ENCODE results near the gene ZNF174.

The ZNF174 gene

DNA sequence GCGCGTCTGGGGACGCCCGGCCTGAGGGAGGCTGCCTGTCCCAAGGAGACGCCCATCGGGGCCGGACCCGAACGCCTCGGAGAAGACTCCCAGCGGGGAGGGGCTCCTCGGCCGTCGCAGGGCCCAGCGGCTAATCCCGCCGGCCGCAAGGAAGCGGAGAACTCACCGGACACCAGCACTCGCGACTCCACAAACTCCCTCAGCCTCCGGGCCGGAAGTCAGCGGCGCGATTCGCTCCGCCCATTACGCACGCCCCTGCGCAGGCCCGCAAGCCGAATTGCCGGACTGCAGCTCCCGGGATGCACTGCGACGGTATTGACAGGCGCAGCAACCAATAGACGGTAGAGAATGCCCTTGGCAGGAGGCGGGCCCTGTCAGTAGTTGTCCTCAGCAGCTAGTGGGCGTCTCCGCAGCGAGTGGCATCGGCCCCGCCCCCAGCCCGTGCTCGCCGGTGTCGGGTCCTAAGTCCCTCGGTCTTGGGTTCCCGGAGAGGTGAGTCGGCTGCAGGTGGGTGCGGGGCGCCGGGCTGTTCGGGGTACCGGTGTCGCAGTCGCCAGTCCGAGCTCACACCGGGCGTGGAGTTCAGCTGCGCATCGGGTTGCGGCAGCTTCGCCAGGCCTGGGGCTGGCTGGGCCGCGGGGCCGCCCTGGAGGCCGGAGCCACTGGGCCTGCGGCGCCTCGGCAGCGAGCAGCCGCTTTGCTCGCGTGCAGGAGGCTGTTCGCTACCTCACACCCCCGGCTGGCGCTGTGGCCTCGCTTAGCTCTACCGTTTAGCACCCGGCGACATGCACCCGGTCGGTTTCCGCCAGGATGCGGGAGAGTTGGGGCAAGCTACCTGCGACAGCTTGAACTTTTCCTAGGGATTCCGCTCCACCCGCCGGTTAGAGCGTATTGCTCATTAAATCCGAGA is at the start of gene ZNF174, which contains the start of gene ZSCAN32:
ZNF174 (plus strand) TSS at position 437 of the 910 bp plus-strand sequence. CDS start 790 bp downstream, outside the sequence.
ZSCAN32 (minus strand) TSS at position 226 of the 910 bp plus-strand sequence. CDS start 3,447 bp downstream, outside the sequence.
- DNase-seq = peak; percentile 99

GRCh38 chr16:3355589-3355988 is 45.4 kb upstream of the ZNF174 start, which contains the start of gene OR2C1:
TSS of gene OR2C1 (plus strand) at chr16:3355889. CDS start at chr16:3355941, 52 bp downstream.
- DNase-seq = no peak

GRCh38 chr16:3356118-3356517 is 44.9 kb upstream of the ZNF174 start:
- DNase-seq = no peak

DNA sequence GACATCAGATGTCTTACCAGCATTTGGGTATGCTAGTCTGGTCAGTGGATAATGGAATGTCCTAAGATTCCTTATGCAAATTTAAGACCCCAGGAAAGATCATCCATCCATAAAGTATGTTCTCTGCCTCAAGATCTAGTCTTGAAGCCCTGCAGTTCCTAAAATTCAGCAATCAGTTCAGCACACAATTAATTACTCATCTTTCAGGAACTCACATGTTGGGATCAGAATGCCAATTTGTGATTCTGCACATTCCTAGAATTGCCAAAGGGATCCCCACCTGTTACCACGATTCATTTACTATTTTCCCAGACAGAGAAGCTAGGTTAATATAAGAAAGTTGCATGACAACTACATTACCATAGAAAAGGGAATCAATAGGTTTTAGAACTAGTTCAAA is 42.1 kb upstream of the ZNF174 start:
- DNase-seq = no peak

GRCh38 chr16:3362931-3363330 is 38.1 kb upstream of the ZNF174 start:
- DNase-seq = no peak

GRCh38 chr16:3363793-3364192 is 37.2 kb upstream of the ZNF174 start:
- DNase-seq = no peak

DNA sequence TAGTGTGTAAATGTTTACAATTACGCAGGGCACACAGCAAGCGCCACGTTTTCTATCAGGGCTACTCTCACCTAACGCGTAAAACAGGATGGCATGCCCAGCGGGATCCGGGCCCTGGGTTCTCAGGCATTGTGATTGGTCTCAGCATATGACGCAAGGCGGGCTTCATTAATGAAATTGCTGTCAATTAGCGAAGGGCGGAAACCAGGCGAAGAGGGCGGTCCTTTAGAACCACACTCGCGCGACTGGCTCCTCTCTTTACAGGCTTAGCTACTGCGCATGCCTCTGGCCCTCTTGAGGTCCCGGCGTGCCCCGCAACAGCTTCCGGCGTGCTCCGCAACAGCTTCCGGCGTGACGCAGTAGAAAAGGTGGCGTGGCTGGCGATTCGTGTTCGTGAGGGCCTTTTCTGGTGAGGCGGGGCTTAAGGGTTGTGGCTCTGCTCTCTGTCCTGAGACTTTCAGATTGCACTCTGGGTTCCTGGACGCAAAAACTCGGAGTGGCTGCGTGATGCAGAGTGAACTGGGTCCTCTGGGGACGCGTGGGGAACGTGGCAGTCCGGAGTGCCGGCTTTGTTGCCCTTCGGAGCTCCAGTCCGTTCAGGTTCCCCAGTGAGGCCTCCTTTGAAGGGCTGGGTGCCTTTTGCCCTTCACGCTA is 36.1 kb upstream of the ZNF174 start:
- peak; percentile 92 for DNase-seq

GRCh38 chr16:3369073-3369472 is 31.9 kb upstream of the ZNF174 start:
- no peak for DNase-seq

GRCh38 chr16:3375680-3376079 is 25.3 kb upstream of the ZNF174 start:
- no peak for DNase-seq

- DNase-seq = no peak
Measured at GRCh38 chr16:3377917-3378316, 23.1 kb upstream of the ZNF174 start.

DNA sequence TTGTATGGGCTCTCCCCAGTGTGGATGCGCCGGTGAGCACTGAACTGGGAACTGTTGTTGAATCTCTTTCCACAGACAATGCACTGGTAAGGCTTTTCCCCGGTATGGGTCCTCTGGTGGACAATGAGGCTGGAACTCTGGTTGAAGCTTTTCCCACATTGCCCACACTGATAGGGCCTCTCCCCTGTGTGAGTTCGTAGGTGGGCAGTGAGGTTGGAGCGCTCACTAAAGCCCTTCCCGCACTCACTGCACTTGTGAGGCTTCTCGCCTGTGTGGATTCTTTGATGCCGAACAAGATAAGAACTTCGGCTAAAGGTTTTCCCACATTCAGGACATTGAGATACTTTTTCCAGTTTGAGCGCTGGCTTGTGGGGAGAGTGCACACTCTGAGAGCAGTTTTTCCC is 18.0 kb upstream of the ZNF174 start:
- no peak for DNase-seq

- no peak for DNase-seq
Measured at GRCh38 chr16:3388325-3388724, 12.7 kb upstream of the ZNF174 start.

DNA sequence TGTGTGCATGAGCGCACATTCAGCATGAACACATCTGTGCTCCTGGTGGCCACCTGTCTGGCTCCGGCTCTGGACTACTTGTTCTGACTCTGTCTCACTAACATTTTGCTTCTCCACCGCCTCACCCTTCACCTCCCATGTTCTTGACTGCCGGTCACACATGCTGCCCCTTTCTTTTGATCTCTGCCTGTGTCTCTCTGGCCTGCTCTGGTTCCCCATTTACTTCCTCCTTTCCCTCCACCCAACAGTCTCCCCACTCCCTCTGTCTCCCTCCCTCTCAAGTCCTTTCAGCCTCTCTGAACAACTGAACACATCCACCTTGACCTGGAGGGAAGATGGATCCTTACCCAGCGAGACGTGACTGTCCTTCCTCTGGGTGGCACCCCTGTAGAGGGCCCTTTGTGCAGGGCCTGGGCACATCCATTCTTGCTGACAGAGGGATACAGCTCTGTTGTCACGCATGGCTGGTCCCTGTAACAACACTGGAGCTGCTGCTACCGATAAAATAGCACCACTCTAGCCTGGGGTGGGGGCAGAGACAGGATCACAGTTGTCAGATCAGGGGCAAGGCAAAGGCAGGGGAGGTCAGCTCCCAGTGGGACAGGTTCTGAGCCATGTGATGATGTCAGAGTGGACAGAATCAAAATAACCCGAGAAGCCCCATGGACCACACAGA is 11.2 kb upstream of the ZNF174 start:
- DNase-seq = no peak

DNA sequence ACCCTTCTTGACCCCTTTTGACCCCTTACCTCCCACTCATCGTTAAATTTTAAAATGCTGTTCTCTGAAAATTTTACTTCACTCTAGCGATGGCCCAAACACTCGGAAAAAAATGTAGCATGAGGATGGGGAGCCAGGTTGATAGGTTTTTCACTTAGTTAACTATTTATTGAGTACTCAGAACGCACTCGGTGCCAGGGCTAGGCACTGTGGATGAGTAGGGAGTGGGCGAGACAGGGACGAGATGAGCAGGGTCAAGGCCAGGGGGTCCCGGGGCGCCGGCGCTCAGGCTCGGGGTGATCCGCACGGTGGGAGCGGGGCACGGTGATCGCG is 603 bp upstream of the ZNF174 start:
- no peak for DNase-seq

- peak; percentile 2 for DNase-seq
Measured at GRCh38 chr16:3401719-3402397, 843 bp downstream of the ZNF174 start.

GRCh38 chr16:3408561-3409197 is 7.7 kb downstream of the ZNF174 start:
- no peak for DNase-seq

GRCh38 chr16:3413730-3414379 is 12.8 kb downstream of the ZNF174 start:
- no peak for DNase-seq

- peak; percentile 60 for DNase-seq
Measured at GRCh38 chr16:3431779-3432219, 30.8 kb downstream of the ZNF174 start.

GRCh38 chr16:3434373-3434772 is 33.4 kb downstream of the ZNF174 start:
- no peak for DNase-seq

DNA sequence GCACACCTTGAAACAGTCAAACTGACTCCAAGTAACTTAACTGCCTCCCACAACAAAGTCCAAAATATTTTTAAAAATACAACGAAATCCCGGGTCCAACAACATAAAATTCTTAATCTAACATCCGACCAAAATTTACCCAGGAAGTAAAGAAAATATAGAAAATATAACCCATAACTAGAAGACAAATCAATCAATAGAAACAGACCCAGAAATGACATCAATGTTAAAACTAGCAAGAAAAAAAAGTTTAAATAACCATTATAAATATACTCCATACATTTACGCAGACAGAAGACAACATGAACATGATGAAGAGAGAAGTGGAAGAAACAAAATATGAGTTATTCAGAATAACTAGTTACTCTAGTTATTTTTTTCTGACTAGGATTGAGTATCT is 38.6 kb downstream of the ZNF174 start:
- no peak for DNase-seq
